ENCODE measurements around the gene PPFIA4.

DNA sequence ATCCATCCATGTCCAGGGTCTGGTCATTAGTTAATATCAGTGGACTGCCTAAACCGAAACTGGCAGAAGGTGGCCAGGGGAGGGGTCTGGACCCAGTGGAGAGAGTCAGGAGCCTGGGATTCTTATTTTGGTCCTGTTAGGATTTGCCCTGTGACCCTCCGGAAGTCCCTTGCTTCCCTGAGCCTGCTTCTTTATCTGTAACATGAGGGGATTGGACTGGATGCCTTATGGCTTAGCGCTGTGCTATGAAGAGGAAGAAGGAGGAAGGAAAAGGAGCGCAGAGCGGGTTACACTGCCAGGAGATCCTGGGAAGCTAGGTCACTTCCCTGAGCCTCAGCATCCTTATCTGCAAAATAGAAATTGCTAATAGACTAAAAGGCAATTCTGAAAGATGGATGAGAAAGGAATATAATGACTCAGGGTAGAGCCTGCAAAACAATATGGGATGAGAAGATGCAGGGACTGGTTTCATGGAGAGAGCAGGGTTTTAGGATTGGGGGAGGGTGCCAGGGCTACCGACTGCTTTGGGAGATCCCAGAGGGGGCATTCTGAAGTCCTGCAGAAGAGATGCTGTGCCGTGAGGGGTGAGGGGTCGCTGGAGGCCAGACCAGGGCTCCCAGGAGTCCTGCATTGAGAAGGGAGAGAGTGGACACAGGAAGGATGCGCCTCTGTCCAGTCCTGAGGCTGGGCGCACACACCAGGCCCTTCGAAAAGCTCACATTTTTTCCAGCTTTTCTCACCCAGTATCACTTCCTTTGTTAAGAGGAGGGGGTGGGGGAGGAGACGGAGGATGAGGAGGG, 100.8 kb downstream of the PPFIA4 start:
- TF ChIP-seq, protein P1, sequence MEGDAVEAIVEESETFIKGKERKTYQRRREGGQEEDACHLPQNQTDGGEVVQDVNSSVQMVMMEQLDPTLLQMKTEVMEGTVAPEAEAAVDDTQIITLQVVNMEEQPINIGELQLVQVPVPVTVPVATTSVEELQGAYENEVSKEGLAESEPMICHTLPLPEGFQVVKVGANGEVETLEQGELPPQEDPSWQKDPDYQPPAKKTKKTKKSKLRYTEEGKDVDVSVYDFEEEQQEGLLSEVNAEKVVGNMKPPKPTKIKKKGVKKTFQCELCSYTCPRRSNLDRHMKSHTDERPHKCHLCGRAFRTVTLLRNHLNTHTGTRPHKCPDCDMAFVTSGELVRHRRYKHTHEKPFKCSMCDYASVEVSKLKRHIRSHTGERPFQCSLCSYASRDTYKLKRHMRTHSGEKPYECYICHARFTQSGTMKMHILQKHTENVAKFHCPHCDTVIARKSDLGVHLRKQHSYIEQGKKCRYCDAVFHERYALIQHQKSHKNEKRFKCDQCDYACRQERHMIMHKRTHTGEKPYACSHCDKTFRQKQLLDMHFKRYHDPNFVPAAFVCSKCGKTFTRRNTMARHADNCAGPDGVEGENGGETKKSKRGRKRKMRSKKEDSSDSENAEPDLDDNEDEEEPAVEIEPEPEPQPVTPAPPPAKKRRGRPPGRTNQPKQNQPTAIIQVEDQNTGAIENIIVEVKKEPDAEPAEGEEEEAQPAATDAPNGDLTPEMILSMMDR (IDR thresholded peaks at IDR 0.05; ENCODE audit: low read length): no peak
- TF ChIP-seq EZH2 (optimal IDR thresholded peaks at IDR 0.05; ENCODE audit: low read depth, low read length): no peak

All from MM.1S (cell line).